GM19240 (cell line): Measurements from ENCODE around the gene C5orf22.

Experiments used
- DNase-seq: peaks from one replicate; pipeline ENCODE4 v3.0.0; 2011; ENCODE audit warnings: low spot score; ENCODE audit not compliant: insufficient read length

Gene C5orf22

DNA sequence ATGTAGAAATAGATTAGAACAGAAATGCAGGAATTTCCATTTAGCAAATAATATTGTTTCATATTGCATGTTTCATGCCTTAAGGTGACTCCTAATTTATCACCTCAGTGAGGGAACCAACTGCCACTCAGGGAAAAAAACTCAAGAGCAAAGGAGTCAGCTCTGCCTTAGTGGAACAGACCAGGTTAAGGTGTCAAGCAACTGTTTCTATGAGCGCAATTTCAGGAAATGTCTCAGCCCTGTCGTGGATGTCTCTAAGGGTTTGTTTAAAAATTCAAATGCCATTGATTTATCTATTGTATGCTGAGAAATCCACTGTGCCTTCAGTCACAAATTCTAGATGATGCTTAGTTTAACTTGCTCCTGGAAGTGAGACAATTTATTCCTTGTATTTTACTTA is 72.1 kb downstream of the C5orf22 start:
- no peak for DNase-seq

DNA sequence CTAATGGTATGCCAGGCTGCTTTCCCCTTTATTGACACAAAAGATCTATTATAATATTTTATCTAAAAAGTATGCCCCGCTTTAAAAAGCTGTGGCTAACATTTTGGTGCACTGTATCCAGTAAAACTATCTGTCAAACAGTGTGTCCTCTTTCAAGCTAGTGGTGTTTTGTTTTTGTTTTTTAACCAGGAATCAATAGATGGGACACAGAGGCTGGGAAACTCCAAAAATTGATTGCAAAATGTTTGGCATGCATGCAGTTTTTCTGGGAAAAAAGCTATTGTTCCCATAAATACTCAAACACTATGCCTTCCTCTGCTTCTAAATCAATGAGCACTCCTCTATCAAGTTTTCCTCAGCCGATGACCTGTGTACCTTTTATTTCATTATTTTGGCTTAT is 72.5 kb downstream of the C5orf22 start:
- DNase-seq, result no peak
